ENCODE measurements around the gene MOCS3.

DNA sequence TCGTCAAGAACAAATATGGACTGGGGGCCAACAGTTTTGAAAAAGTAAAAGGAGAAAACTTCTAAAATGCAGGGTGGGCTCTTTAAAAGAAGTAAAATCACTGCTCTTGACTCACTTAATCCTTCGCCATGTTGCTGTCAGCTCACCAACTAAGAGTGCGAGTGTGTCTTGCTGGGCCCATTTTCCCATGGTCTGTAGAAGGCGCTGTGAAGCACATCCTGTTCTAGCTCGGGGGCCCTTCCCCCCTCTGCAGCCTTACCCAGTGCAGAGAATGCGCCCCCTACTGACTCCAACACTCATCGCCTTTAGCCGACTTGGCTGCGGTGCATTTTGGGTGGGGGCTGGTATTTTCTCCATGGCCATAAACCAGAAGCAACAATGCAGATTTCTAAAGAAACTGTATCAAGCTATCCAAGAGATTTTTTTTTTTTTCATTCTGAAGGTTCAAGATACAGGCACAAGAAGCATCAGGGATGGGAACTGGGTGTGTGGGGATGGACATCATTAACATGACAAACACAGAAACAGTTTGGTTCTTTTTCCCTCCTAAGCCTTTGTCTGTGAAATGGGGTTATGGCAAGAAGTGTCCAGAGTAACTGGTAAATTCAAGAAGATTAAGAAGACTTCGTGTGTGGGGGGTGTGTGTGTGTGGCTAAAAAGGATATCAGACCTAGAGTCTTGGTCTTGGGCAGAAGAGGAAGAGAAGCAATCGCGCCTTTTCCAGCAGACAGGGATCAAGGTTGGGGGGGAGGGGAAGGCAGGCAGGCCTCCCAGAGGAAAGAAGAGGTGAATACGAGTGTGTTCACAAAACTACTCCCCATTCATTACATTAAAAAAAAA, 29.1 kb upstream of the MOCS3 start:
- TF ChIP-seq, protein P1, sequence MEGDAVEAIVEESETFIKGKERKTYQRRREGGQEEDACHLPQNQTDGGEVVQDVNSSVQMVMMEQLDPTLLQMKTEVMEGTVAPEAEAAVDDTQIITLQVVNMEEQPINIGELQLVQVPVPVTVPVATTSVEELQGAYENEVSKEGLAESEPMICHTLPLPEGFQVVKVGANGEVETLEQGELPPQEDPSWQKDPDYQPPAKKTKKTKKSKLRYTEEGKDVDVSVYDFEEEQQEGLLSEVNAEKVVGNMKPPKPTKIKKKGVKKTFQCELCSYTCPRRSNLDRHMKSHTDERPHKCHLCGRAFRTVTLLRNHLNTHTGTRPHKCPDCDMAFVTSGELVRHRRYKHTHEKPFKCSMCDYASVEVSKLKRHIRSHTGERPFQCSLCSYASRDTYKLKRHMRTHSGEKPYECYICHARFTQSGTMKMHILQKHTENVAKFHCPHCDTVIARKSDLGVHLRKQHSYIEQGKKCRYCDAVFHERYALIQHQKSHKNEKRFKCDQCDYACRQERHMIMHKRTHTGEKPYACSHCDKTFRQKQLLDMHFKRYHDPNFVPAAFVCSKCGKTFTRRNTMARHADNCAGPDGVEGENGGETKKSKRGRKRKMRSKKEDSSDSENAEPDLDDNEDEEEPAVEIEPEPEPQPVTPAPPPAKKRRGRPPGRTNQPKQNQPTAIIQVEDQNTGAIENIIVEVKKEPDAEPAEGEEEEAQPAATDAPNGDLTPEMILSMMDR (IDR thresholded peaks at IDR 0.05): peak; percentile 71 to 91 (median 84)
- no peak for TF ChIP-seq POLR2A (IDR thresholded peaks at IDR 0.05)
